ENCODE data around the gene DGKB.

DNA sequence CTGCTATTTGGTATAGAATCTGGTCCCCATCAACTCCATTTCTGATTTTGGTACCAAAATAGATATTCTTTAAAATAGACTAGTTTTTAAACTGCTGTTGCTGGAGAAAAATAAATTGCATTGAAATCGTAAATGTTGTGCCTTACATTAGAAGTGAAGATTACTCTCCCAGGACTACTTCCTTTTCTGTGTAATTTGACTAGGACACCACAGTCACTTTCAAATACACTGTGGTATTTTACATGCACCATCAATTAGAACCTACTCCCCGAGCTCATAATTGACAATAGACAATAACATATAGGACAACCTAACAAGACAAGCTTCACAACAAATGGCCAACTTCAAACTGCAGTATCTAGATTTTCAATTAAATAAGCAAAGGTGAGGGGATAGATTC is 211.5 kb downstream of the DGKB start:
- TF ChIP-seq CTCF (conservative IDR thresholded peaks at IDR 0.05 in 1 of 2, IDR thresholded peaks at IDR 0.05 in 1 of 2; ENCODE audit: extremely low read depth in 1 of 2, insufficient read depth in 1 of 2, low read depth in 1 of 2, low read length in 2 of 2), result no peak
- TF ChIP-seq EZH2 (IDR thresholded peaks at IDR 0.05; ENCODE audit: borderline replicate concordance, low read length), result no peak

Measured in mammary epithelial cell (primary cell).